GM21619 (cell line): ENCODE results near the gene KRTAP10-1.
"Not testable (repeated sequence)": the region's sequence is repeated elsewhere in the genome, so short reads cannot be mapped to it uniquely, and the experiment has no call there.

Experiments
- ATAC-seq: cut with Tn5 transposase; IDR thresholded peaks from one replicate; pipeline ENCODE4 v1.9.1; 2021; ENCODE audit not compliant: unreplicated experiment

KRTAP10-1 gene

DNA sequence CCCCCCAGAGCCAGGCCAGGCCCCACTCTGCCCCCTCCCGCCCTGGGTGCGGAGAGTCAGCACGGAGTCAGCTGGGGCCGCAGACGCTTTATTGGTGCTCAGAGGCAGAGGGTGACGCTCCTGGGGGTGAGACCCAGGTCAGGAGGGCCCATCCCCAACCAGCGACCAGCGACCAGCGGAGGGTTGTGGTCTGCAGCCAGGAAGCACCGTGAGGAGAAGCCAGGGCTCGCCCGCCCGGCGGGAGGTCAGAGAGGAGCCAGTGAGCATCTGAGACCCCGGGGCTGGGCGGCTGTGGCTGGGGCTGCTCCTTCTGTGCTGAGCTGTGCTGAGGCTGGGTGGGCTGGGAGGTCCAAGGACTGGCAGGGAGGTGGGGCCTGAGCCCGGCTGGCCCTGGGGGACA is 10.3 kb upstream of the KRTAP10-1 start:
- ATAC-seq = not testable (repeated sequence)

DNA sequence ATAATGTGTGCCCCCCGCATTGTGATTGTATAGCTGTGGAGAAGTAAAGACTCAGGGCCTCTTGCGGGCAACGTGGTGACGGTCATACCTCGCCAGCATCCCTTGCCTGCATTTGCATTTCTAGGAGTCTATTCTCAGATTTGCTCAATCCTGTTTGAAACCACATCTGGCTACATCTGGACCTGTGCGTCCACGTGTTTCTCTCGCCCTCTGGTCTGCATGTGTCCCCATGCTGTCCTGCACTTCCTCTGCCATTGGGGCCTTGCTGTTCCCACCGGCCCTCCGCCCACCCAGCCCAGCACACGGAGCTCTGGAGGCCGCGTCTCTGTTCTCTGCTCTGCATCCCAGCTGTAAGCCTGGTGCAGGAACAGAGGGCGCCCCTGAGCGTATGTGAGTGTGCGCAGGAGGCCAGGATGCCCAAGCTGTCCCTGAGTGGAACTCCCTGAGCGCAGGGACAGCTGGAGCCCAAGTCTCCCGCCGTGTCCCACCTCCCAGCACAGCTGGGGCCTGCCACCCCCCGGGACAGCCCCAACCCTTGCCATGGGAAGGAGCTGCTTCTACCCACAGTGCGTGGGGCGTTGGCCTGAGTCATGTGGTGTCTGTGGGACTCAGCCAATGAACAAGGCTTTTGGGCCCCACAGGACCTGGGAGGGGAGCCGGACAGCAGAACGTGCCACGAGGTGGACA is 9.7 kb upstream of the KRTAP10-1 start:
- ATAC-seq = no peak

DNA sequence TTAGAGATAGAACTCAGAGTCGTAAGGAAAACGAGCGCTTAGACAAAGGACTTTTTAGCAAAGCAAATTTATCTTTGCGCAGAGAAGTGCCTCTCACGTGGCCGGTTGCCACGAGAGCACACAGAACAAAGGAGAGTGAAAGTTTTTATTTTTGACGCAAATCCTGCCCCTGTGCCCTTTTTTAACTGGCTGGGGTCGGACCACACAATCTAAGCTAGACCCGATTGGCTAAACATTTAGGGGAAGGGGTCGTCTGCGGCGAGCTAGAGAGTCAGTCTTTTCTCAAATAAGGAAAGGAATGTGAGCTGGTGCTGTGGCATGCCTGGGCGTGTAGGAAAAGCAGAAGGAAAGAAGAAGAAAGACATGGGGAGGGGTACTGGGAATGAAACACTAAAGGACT is 8.9 kb upstream of the KRTAP10-1 start:
- no peak for ATAC-seq

DNA sequence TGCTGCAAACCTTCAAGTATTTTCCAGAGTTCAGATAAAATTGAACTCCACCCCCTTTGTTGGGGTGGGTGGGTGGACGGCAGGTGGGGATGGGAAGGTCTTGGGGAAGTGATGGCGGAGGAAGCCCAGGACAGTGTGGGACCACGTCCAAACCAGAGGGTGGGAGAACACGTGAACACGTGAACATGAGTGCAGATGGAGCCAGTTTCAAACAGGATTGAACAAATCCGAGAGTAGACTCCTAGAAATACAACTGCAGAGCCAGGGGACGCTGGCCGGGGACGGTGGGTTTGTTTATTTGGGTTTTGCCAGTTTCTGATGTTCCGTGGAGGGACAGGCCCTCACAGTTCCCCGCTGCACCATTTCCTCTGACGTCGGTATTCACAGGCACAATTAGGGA is 8.4 kb upstream of the KRTAP10-1 start:
- no peak for ATAC-seq

DNA sequence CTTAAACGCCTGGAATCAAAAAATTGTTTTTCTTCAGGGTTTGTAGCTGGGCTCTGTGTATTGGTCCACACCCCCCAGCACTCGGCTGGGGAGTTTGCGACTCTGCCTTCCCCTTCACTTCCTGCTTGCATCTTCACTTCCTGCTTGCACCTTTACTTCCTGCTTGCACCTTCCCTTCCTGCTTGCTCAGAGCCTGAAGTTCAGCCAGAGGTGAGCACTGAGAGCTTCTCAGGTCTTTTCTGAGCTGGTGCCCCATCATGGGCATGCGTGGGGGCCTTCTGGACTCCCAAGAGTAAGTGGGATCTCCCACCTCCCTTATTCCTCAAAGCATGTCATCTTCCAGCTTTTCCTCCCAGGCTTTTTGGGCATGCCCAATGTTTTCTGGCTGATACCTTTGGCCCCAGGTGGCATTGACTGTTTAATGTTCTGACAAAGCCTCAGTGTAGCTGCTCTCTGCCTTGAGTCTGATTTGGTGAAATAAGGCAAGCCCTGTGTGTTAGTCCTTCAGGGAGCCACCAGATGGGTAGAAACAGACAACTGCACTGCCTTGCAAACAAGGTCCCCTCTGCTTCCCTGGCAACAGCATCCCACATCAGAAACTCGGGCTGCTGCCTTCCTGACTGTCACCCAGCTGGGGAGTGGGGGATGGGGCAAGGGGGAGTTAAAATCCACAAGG is 7.8 kb upstream of the KRTAP10-1 start:
- no peak for ATAC-seq

DNA sequence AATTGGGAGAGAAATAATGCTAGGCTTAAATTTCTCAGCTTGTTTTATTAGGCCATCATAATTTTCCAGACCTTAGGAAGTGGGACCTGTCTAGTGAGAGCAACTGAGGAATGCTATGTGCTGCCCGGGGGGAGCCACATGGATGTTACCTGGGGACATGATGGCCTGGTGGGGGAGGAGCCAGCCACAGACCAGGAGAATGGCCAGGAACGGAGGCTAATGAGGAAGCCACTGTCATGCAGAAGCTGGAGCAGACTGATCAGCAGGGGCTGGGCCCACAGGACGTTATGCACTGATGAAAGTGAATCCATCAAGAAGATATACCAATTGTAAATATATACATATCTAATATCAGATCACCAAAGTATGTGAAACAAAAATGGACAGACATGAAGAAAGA is 4.6 kb upstream of the KRTAP10-1 start:
- ATAC-seq = no peak

DNA sequence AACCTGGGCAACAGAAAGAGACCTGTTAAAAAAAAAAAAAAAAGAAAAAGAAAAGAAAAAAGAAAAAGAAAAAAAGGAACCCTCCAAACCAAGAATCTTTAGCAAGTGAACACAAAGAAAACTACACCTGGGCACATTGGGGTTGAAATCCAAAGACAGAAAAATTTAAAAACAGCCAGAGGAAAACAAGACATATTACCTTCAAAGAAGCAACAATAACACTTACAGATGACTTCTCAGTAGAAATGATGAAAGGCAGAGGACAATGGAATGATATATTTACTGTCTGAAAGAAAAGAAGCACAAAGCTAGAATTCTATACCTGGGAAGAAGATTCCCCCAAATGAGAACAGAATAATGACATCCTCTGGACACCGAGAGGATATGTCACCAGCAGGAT is 2.7 kb upstream of the KRTAP10-1 start:
- ATAC-seq = no peak

DNA sequence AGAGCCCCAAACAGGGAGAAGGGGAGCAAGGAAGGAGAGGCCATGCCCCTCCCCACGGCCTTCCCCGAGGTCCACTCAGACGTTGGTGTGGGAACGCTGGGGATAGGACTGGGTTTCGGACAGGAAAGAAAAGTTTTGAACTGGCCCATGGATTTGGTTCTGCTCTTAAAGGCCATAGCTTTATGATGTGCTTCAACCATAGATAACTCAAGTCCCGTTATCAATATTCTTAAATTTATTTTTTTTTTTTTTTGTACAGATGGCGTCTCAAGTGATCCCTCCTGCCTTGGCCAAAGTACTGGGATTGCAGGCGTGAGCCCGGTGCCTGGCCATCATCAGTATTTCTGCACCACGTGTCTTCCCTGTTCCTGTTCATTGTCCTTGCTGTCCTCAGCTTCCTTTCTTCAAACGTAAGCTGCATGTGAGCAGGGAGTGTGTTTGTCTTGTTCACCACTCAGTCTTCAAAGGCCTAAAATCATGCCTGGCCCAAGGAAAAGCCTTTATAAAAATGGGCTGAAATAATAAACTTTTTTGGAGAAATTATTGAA is 820 bp upstream of the KRTAP10-1 start:
- ATAC-seq = no peak

DNA sequence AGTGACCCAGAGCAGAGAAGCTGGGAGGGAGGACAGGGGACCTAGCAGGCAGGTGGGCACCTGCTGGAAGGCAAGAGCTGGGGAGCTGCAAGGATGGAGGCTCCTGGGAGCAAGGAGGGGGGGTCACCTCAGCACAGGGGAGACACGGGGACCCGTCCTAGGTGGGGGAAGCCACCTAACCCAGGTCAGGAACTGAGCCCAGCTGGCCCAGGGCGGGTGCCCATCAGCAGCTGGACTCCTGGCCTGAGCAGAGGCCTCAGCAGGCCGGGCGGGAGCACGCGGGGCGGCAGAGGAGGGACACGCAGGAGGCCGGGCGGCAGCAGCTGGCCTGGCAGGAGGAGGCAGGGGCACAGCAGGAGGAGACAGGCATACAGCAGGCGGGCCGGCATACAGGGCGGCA is 949 bp downstream of the KRTAP10-1 start:
- no peak for ATAC-seq

DNA sequence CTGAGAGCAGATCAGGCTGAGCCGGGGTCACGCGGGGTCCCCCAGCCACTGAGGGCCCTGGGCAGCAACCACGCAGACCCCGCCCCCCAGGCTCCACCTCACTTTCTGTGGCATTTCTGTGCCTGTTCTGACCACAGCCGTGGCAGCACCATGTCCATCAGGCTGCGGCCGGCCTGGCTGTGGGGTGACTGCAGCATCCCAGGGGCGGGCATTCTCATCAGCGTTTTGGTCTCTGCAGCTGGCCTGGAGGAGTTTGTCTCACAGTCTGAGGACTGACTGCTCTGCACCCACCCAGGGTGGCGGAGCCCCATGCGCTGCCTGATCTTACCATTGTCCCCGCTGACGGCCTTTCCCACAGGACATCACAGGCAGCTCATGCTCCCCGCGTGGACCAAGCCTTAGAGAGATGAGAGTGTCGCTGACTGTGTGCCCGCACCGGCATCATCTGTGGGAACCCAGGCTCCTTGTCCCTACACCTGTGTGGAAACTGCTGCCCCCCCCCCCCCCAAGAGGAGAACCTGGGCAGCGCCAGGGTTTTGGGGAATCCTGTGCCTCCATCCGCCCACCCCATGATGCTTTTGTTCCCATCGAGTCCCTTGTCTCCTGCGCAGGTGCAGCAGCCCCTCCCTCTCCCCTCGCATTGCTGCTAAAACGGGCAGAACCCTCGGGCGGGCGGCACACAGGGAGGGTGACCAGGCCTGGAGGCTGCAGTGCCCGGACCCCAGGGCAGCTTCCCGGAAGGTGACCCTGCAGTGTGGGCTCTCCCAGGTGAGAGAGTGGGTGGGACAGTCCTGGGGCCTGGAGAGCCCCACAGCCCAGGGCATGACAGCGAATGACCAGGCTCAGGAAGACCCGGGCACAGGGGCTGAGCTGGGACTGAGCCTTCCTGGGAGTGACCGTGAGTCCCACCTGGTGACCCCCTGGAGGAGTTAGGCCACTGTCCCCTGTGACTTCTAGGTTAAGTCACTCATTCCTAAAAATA is 1.8 kb downstream of the KRTAP10-1 start:
- ATAC-seq = no peak

DNA sequence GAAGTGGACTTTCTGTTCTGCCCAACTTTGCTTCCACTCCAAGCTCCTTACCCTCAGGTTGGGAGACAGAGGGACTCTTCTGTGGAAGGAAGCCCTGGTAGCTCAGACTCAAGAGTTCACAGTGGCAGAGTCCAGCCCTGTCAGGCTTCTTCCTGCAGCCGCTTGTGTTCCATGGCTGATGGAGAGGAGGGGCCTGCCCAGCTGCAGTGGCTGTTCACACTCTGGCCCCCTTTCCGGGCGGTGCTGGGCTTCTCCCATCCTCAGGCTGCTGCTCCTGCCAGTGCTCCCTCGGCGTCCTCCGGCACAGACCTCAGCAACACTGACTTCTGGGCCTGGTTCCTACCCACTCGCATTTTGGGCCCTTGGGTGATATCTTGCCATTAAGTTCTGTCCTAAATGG is 4.0 kb downstream of the KRTAP10-1 start:
- no peak for ATAC-seq

DNA sequence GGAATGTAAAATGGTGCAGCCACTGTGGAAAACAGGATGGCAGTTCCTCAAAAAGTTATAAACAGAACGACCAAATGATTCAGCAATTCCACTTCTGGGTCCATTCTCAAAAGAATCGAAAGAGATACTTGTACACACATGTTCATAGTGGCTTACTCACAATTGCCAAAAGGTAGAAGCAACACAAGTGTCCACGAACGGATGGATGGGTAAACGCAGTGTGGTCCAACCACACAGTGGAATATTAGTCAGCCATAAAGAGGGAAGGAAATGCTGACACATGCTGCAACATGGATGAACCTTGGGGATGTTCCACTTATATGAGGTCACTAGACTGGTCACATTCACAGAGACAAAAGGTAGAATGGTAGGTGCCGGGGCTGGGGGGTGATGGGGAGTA is 5.3 kb downstream of the KRTAP10-1 start:
- ATAC-seq = no peak

DNA sequence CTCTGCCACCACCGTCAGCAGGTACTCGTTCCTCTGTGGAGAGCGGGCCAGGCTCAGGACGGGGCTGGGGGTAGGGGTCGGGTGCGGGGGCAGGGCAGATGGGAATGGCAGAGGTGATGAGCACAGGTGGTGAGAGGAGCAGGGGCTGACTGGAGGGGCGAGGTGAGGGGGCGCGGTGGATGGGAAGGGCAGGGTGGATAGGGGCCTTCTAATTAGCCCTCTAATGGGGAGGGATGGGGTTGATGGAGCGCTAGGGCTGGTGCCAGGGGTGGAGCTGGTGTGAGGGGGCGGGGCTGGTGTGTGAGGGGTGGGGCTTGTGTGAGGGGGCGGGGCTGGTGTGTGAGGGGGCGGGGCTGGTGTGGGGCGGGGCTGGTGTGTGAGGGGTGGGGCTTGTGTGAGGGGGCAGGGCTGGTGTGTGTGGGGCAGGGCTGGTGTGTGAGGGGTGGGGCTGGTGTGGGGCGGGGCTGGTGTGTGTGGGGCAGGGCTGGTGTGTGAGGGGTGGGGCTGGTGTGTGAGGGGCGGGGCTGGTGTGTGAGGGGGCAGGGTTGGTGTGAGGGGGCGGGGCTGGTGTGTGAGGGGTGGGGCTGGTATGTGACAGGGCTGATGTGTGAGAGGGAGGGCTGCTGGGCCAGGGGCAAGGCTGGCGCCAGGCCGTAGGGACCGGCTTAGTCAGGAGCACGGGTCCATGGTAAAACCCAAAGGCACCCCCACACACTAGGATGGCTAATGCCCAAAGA is 5.9 kb downstream of the KRTAP10-1 start:
- ATAC-seq = no peak

DNA sequence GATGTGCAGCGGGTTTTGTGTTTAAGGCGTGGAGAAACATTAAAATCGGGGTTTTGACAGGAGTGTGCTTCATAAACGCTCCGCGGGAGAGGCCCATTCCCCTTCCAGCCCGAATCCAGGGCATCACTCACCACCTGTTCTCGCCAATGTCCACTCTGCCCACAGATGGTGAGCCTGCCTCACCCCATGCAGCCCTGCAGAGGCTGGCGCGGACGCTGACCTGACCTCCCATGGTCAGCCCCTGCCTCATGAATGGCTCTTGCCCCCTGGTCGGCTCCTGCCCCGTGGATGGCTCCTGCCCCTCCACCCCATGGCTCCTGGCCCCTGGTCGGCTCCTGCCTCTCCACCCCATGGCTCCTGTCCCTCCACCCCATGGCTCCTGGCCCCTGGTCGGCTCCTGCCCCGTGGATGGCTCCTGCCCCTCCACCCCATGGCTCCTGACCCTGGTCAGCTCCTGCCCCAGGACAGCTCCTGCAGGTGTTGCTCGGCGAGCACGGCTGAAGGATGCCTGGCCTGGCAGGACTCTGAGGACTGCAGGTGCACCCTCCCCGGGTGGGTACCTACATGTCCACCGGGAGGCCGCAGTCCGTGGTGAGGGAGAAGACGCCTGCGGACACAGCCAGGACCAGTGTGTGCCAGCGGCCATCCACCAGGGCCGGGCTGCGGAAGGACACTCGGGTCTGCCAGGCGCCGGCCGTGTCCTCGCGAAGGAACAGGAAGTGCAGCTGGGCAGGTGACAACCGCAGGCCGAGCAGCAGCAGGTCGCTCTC is 6.7 kb downstream of the KRTAP10-1 start:
- ATAC-seq = no peak

DNA sequence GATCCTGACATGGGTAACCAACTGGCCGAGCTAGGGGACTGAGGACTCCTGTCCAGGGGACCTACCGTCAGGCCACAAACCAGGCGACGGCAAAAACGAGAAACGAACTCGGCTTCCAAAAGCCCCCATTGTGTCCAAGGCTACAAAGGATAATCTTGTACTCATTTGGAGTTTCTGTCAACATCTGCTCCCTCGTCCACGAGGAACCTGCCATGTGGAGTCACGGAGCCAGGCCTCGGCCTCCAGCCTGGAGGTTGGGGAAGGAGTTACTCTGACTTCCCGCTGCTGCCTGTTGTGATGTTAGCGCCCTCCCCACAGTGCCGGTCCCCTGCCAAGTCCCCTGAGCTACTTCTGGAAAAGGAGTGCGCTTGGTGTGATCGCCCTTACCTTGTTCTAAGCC is 7.3 kb downstream of the KRTAP10-1 start:
- ATAC-seq = no peak

DNA sequence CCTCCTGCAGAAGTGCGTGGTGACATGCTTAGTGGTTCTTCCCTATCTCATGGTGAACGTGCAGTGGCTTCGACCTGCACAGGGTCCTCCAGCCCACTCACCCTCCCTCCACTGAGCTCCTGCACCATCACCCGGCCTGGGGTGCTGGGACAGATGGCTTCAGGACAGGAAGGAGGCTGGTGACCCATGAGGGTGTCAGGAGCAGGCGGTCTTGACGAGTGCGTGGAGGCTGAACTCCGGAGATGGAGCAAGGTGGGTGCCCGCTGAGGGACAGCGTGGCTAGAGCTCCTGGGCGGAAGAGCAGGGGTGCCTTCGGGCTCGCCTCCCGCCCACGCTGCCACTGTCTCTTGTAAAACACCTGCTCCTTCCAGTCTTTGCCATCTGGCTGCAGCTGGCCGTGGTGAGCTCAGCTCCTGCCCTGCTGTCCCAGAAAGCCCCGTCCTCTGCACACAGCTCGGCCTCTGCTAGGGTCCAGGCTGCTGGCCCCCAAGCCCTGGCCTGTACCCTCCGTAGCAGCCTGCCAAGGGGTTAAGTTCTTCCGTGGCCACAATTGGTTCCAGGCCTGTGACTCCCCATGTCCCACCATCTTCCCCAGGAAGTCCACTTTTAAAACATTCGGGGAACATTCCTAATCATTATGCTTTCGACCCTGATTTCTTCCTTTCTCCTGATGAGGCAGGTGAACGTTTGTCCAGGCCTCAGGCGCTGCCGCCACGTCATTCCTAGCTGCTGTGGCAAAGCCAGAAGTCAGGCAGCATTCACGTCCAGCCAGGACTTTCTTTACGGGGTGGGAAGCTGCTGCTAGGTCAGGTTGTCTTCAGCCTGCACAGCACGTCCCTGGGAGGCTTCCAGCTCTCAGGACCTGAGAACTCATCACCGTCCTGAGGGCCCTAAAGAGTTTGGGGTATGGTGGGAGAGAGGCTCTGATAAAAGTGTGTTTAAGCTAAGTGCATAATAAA is 8.1 kb downstream of the KRTAP10-1 start:
- ATAC-seq = no peak

DNA sequence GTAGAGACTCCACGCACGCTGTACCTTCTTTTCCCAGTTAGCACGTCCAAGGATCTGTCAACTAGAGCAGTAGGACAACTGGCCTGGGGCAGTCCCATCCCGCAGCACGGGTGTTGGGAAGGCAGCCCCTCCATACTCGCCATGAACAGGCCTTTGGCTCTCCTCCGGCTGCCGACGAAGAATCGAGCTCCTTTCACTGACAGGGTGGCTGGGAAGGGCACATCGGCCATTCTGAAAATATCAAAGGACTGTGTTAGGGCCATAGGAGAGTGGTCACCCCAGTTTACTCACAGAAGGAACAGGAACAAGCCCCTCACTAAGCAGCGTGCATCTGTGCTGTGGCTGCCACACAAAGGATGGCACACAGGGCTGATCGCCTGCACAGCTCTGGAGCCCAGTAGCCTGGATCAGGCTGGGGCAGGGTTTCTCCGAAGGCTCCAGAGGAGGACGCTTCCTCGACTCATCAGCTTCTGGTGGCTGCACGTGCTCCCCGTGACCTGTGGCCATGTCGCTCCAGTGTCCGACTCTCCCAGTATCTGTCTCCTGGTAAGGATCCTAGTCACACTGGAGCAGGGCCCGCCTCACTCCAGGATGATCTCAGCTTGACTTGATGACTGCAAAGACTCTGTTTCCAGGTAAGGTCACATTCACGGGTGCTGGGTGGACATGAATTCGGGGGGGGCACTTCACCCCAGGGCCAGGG is 8.9 kb downstream of the KRTAP10-1 start:
- ATAC-seq = no peak

DNA sequence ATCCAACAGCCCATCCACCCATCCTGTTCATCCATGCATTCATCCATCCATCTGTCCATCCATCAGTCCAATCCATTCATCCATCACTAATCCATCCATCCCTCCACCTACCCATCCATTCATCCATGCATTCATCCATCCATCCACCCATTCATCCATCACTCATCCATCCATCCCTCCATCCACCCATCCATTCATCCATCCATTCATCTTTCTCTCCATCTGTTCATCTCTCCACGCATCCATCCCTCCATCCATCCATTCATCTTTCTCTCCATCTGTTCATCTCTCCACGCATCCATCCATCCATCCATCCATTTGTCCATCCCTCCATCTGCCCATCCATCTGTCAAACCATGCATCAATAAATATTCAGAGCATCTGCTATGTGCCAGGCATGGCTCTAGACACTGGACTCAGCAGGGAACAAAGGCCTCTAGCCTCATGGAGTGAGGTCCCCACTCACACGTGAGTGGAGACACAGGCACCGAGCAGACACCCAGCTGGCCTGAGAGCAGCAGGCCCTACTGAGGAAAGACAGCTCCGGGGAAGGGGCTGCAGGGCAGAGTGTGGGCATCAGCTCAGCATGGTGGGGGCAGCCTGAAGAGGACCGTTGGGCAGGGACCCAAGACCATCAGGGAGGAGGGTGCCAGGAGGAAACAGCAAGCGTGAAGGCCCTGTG is 9.6 kb downstream of the KRTAP10-1 start:
- no peak for ATAC-seq
